GM23248 (cell line): Measurements from ENCODE around the gene FBXO47. TPM values are rescaled to one million over a fixed set of nuclear protein-coding genes. Genes with fewer than 3 reads are reported as not detected.

Experiments used
- DNase-seq: peaks from one replicate; pipeline ENCODE4 v3.0.0-alpha.2; 2015
- H2AFZ ChIP-seq: fragments of 200-600 bp; sonication (generic); 2 replicates; pipeline ENCODE4 v1.6.1; 2016; ENCODE audit warnings: antibody characterized with exemption
- H3F3A ChIP-seq: fragments of 200-600 bp; sonication (generic); 2 replicates; pipeline ENCODE4 v1.6.1; 2016; ENCODE audit warnings: mild to moderate bottlenecking, antibody characterized with exemption, mixed run types; ENCODE audit not compliant: insufficient read depth
- H3K27ac ChIP-seq: fragments of 200-600 bp; sonication (generic); 2 replicates; pipeline ENCODE4 v1.5.1; 2016; ENCODE audit warnings: mild to moderate bottlenecking
- H3K27me3 ChIP-seq: fragments of 200-600 bp; sonication (generic); replicated peaks from 2 replicates; pipeline ENCODE4 v1.6.1; 2016; ENCODE audit warnings: mild to moderate bottlenecking; ENCODE audit not compliant: insufficient read depth
- H3K36me3 ChIP-seq: fragments of 200-600 bp; sonication (generic); 2 replicates; pipeline ENCODE4 v1.6.1; 2016; ENCODE audit warnings: low read depth, mild to moderate bottlenecking
- H3K4me1 ChIP-seq: fragments of 200-600 bp; sonication (generic); 2 replicates; pipeline ENCODE4 v1.6.1; 2016; ENCODE audit warnings: mild to moderate bottlenecking; ENCODE audit not compliant: insufficient read depth
- H3K4me2 ChIP-seq: fragments of 200-600 bp; sonication (generic); one replicate; pipeline ENCODE4 v1.6.1; 2016; ENCODE audit warnings: mild to moderate bottlenecking; ENCODE audit not compliant: unreplicated experiment
- H3K4me3 ChIP-seq: fragments of 200-600 bp; sonication (generic); 2 replicates; pipeline ENCODE4 v1.5.1; 2016; ENCODE audit warnings: mild to moderate bottlenecking
- H3K79me2 ChIP-seq: fragments of 200-600 bp; sonication (generic); 2 replicates; pipeline ENCODE4 v1.6.1; 2016; ENCODE audit warnings: mild to moderate bottlenecking; ENCODE audit not compliant: insufficient read depth
- H3K9ac ChIP-seq: fragments of 200-600 bp; sonication (generic); 2 replicates; pipeline ENCODE4 v1.6.1; 2016; ENCODE audit warnings: mild to moderate bottlenecking
- H3K9me2 ChIP-seq: fragments of 200-600 bp; sonication (generic); 2 replicates; pipeline ENCODE4 v1.6.1; 2016; ENCODE audit warnings: mixed run types, mild to moderate bottlenecking, moderate library complexity; ENCODE audit not compliant: insufficient read depth
- H3K9me3 ChIP-seq: fragments of 200-600 bp; sonication (generic); one replicate; pipeline ENCODE4 v1.6.1; 2017; ENCODE audit warnings: low read depth
- H4K20me1 ChIP-seq: fragments of 200-600 bp; sonication (generic); 2 replicates; pipeline ENCODE4 v1.6.0; 2016; ENCODE audit not compliant: insufficient read depth
- EZH2 ChIP-seq: fragments of 200-600 bp; sonication (generic); IDR thresholded peaks from 2 replicates; pipeline ENCODE4 v1.6.1; 2018; ENCODE audit warnings: antibody characterized with exemption, mild to moderate bottlenecking; ENCODE audit not compliant: insufficient read depth, poor library complexity, severe bottlenecking
- EZH2phosphoT487 ChIP-seq: fragments of 200-600 bp; sonication (generic); IDR thresholded peaks from 2 replicates; pipeline ENCODE4 v1.6.1; 2018; ENCODE audit warnings: antibody characterized with exemption, moderate library complexity, mild to moderate bottlenecking, low read depth; ENCODE audit not compliant: insufficient read depth
- WGBS, 2 experiments: methylation state at CpG; one replicate each; pipeline ENCODE4 v1.1.6; 2015 to 2017; ENCODE audit warnings: low lambda C conversion rate in 2 of 2, low coverage in 1 of 2; ENCODE audit errors: missing lambda C conversion rate in 2 of 2; 5-methylcytosine and 5-hydroxymethylcytosine counted together
- in situ Hi-C: fragments of 300-500 bp; cut with MboI; formaldehyde crosslinking; loops from 2 replicates; pipeline ENCODE4 v1.15.0; 2020
- polyA plus RNA-seq: library from polyadenylated mRNA; unstranded; fragments of >200 nt; fragmentation: Nextera tagmentation; extraction: Ambion mirVana; gene quantifications from 2 replicates; pipeline ENCODE4 v1.2.1, GENCODE V29; 2016
- total RNA-seq: library from RNA; depleted of rRNA; stranded (reverse); fragments of >200 nt; shearing (Covaris generic); gene quantifications from 2 replicates; pipeline ENCODE4 v1.2.3, GENCODE V29; 2014

The FBXO47 gene
- total and polyA plus RNA-seq, 2 experiments from 2014 or later: under 0.01 TPM; not detected in 1

DNA sequence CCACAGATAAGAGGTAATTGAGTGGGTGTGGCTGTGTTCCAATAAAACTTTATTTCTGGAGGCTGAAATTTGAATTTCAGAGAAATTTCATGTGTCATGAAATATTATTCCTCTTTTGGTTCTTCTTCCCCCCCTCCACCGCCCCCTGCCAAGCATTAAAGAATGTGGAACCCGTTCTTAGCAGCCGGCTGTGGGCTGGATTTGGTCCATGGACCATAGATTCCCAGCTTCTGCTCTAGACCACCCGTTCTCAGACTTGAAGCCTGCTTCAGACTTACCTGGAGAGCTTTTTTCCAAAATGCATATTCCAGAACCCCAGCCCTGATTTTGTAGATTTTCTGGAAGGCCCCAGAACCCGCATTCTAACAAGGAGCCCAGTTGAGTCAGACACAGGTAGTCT, 56.9 kb downstream of the FBXO47 start:
- Histone ChIP-seq H4K20me1 (peaks cover 13% of the 10 kb centered on the region; the same call in 1 of the 2 replicates), H3K4me1 (no peaks in the 10 kb centered on the region), H3K9me3 (no peaks in the 10 kb centered on the region), H3K9me2 (no peaks in the 10 kb centered on the region), H3K4me3 (no peak overlapping the region), H3K27me3 (no peaks in the 10 kb centered on the region), H3K79me2 (peaks cover 100% of the 10 kb centered on the region), H3K27ac (no peak overlapping the region), H3K36me3 (peaks cover 29% of the 10 kb centered on the region), H3K4me2 (no peak overlapping the region), H3K9ac (no peak overlapping the region), H3F3A (peaks cover 16% of the 10 kb centered on the region; the same call in 1 of the 2 replicates), H2AFZ (no peak overlapping the region)
- 62 to 65% methylated on average over 5 of the region's 5 CpGs for WGBS, 2 experiments
- DNase-seq: no peak
- in situ Hi-C loops: no loop called here
- no peak for TF ChIP-seq EZH2
- no peak for TF ChIP-seq EZH2phosphoT487

- H4K20me1 ChIP-seq: peaks cover 23% of the 10 kb centered on the region; the same call in 1 of the 2 replicates
- peaks cover 23% of the 10 kb centered on the region for H3F3A ChIP-seq
- WGBS, 2 experiments: 30 to 35% methylated on average over 8 of the region's 8 CpGs
- H3K9ac ChIP-seq: no peak overlapping the region
- in situ Hi-C loops: no loop called here
- H3K79me2 ChIP-seq: peaks cover 100% of the 10 kb centered on the region
- DNase-seq: no peak
- H3K27me3 ChIP-seq: no peaks in the 10 kb centered on the region
- no peak overlapping the region for H3K27ac ChIP-seq
- no peaks in the 10 kb centered on the region for H3K9me2 ChIP-seq
- no peak overlapping the region for H3K4me3 ChIP-seq
- H2AFZ ChIP-seq: no peak overlapping the region
- TF ChIP-seq EZH2 (no peak), EZH2phosphoT487 (no peak)
- peaks cover 39% of the 10 kb centered on the region for H3K36me3 ChIP-seq
- peaks cover 2% of the 10 kb centered on the region; the same call in 1 of the 2 replicates for H3K4me1 ChIP-seq
- H3K9me3 ChIP-seq: no peaks in the 10 kb centered on the region
- no peak overlapping the region for H3K4me2 ChIP-seq
Measured at GRCh38 chr17:38908676-38909181, 58.5 kb downstream of the FBXO47 start.

GRCh38 chr17:38907930-38908675, 59.1 kb downstream of the FBXO47 start:
- no peak for DNase-seq
- no peaks in the 10 kb centered on the region for H3K27me3 ChIP-seq
- H3K9ac ChIP-seq: no peak overlapping the region
- H3K4me1 ChIP-seq: peaks cover 7% of the 10 kb centered on the region; the same call in 1 of the 2 replicates
- peaks cover 100% of the 10 kb centered on the region for H3K79me2 ChIP-seq
- TF ChIP-seq EZH2phosphoT487: no peak
- no peak for TF ChIP-seq EZH2
- WGBS, 2 experiments: 69 to 70% methylated on average over 14 to 15 of the region's 15 CpGs
- peaks cover 41% of the 10 kb centered on the region for H3K36me3 ChIP-seq
- no peak overlapping the region for H3K27ac ChIP-seq
- no peaks in the 10 kb centered on the region for H3K9me3 ChIP-seq
- H4K20me1 ChIP-seq: peaks cover 29% of the 10 kb centered on the region
- no peak overlapping the region for H2AFZ ChIP-seq
- no peak overlapping the region for H3K4me2 ChIP-seq
- in situ Hi-C loops: no loop called here
- H3K4me3 ChIP-seq: no peak overlapping the region
- peaks cover 27% of the 10 kb centered on the region for H3F3A ChIP-seq
- no peaks in the 10 kb centered on the region for H3K9me2 ChIP-seq

DNA sequence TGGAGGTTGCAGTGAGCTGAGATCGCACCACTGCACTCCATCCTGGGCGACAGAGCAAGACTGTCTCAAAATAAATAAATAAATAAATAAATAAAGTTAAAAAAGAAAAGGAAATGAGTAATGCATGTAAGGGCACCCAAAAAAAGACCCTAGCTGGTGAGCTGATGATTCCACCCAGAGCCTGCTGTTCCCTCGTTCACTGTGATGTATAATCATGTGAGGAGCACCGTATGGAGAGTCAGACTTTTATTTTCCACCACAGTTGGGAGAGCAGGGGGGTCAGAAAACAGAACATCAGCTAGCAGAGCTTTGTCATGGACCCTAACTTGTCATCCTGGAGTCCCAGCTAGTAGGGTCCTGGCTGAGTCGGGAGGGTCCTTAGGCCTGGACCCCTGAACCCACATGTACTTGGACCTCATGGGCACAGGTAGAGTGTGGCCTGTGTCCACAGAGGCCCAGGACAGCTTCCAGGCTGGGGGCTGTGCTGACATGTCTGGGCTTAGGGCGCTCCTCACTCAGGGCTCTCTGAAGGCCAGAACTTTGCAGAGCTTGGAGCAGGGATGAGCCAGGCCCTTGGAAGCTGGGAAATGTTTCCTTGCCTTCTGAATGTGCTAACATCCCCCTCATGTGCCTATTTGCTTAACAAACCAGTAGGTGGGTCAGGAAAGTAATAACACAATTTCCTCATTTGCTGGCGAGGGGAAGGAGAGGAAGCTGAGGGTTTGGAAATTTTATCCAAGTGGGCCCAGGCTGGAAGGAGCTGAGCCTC, 60.6 kb downstream of the FBXO47 start:
- Histone ChIP-seq H3K36me3 (peaks cover 46% of the 10 kb centered on the region), H2AFZ (no peak overlapping the region), H3K4me2 (no peak overlapping the region), H3K27me3 (no peaks in the 10 kb centered on the region), H3K4me3 (no peak overlapping the region), H3K79me2 (peaks cover 100% of the 10 kb centered on the region), H3F3A (peaks cover 37% of the 10 kb centered on the region), H3K27ac (no peak overlapping the region), H3K9ac (no peak overlapping the region), H3K9me3 (no peaks in the 10 kb centered on the region), H3K9me2 (no peaks in the 10 kb centered on the region), H4K20me1 (peaks cover 34% of the 10 kb centered on the region), H3K4me1 (peaks cover 7% of the 10 kb centered on the region)
- WGBS, 2 experiments: 70% methylated on average over 7 of the region's 7 CpGs
- in situ Hi-C loops: no loop called here
- no peak for TF ChIP-seq EZH2
- no peak for TF ChIP-seq EZH2phosphoT487
- no peak for DNase-seq
